Ureter (tissue), 1 donor: ENCODE measurements around the gene LRRK1. TPM values are rescaled to one million over a fixed set of nuclear protein-coding genes. Genes with fewer than 3 reads are reported as not detected.

Source experiments
- DNase-seq: peaks from one replicate; pipeline ENCODE4 v3.0.0-alpha.2; 2020; ENCODE audit warnings: low spot score
- total RNA-seq: library from RNA; stranded (reverse); gene quantifications from one replicate; pipeline ENCODE4 v1.2.4, GENCODE V29; 2023
- donor health status: DM: yes; HTN: yes; CAD: no.

Gene LRRK1
- total RNA-seq, 1 donor from 2014 or later = 29.5 TPM

GRCh38 chr15:100890850-100891249 is 28.3 kb upstream of the LRRK1 start:
- DNase-seq = no peak

DNA sequence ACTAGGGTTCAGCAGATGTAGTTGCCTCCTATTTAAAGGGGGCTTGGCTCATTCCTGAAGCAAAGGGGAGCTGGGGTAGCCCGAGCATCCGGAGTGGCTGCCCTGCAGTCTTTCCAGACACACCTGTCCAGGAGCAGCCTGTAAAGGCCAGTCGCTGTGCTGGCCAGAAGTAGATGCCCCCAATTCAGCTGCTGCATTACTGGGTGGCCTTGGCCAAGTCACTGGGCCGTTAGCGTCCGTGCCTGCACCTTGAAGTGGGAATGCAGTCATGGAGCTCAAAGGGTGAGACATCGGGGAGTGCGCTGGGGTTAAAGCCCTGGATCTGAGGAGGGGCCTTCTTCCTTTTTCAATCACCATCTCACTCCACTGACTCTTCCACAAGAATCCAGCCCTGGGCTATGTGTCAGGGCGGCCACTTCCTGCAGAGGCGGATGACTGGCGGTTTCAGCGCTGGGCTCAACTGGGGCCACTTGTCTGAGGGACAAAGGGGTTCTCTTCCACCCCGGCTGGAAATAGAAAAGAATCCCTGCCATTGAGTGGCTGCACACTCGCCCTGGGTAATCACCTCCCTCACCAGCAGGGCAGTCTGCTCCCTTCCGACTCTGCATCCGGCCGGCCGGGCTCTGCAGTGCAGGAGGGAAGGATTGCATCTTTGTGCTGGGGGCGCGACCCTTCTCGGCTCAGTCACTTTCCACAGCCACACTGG is 27.7 kb upstream of the LRRK1 start:
- DNase-seq = no peak

- no peak for DNase-seq
These were observed 27.2 kb upstream of the LRRK1 start for GRCh38 chr15:100892013-100892355.

GRCh38 chr15:100893261-100893963 is 25.7 kb upstream of the LRRK1 start:
- no peak for DNase-seq

- no peak for DNase-seq
These were observed 25.2 kb upstream of the LRRK1 start for GRCh38 chr15:100893964-100894295.

GRCh38 chr15:100895721-100896120 is 23.4 kb upstream of the LRRK1 start:
- DNase-seq = no peak

DNA sequence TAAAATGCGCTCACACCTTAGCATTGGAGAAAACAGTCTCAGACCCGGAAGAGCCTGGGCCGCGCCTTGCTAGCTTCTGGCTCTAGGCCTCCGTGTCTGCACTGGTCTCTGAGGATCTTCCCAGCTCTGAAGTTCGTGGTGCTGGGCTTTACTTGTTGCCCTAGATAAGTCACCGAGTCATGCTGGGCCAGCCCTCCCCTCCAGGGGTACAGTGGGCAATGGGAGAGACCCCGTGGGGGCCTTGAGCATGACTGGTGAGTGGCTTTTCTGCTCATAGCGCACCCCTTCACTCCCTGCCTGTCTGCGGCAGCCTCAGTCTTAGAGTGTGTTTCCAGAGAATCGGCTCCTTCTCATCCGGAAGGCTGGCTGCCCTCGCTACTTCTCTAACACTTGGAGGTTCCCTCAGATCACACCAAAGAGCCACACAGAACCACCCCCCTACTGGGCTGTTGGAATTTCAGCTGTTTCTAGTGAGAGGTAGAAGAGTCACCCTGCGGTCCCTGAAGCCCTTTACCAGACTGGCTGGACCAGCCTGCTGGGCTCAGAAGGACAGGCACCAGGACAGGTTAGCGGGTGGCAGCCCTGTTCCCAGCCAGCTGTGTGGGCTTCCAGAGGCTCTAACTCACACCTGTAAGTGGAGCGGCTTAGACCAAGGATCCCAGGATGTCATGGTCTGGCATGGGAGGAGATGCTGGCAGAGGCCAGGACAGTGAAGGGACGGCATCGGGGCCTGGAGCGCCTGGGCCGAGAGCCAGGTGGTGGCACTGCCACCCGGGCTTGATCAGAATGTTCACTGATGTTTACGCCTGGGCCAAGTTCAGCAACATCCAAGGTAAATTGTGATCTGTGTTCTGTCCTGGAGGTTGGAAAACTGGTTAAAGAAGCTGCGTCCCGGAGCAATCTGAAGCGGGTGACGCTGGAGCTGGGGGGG is 21.7 kb upstream of the LRRK1 start:
- no peak for DNase-seq

- DNase-seq = no peak
These were observed 21.0 kb upstream of the LRRK1 start for GRCh38 chr15:100898152-100898490.

- no peak for DNase-seq
These were observed 20.3 kb upstream of the LRRK1 start for GRCh38 chr15:100898661-100899462.

- no peak for DNase-seq
These were observed 19.6 kb upstream of the LRRK1 start for GRCh38 chr15:100899601-100900000.

DNA sequence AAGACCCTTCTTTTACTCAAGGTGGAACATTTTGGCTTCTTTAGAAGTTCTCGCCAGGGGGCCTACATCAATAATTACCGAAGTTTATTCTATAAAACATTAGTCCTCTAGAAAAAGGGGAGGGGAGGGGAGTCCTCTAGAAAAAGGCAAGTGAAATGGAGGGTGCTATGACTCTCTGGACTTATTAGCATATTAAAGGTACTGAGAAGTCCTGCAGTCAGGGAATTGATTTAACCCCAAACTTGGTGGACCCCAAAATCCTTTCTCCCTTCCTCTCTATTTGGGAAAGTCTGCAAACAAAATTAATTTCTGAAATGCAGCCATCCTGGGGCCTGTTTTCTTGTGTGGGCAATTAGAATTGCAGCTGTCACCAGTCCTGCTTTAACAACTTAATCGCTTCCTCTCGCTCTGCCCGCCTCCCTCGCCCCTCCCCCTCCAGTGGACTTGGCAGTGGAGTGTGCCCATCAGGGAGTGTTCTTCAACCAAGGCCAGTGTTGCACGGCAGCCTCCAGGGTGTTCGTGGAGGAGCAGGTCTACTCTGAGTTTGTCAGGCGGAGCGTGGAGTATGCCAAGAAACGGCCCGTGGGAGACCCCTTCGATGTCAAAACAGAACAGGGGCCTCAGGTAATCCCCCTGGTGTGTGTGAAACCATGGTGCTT is 18.9 kb upstream of the LRRK1 start:
- DNase-seq = no peak

- no peak for DNase-seq
These were observed 18.4 kb upstream of the LRRK1 start for GRCh38 chr15:100900795-100901169.

DNA sequence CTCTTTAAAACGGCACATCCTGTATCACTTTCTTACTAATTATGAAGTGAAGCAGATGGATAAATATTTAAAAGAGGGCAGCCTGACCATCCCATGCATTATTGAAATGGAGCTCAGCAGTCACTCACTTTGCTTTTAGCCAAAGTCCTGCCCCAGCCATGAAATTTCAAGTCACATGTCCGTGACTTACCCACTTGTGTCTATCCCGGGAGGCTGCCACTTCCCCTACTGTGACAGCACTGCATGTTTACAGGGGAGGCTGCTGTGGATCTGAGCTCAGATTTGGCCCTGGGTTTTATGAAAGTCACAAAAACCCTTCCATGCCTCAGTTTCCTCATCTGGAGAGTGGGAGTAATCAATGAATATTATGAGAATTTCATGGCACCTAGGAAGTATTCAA is 17.9 kb upstream of the LRRK1 start:
- DNase-seq = no peak

GRCh38 chr15:100901702-100902435 is 17.3 kb upstream of the LRRK1 start:
- no peak for DNase-seq

GRCh38 chr15:100902436-100903167 is 16.6 kb upstream of the LRRK1 start:
- DNase-seq = peak; percentile 91

GRCh38 chr15:100903168-100903554 is 16.0 kb upstream of the LRRK1 start:
- no peak for DNase-seq

GRCh38 chr15:100905850-100906249 is 13.3 kb upstream of the LRRK1 start:
- no peak for DNase-seq

DNA sequence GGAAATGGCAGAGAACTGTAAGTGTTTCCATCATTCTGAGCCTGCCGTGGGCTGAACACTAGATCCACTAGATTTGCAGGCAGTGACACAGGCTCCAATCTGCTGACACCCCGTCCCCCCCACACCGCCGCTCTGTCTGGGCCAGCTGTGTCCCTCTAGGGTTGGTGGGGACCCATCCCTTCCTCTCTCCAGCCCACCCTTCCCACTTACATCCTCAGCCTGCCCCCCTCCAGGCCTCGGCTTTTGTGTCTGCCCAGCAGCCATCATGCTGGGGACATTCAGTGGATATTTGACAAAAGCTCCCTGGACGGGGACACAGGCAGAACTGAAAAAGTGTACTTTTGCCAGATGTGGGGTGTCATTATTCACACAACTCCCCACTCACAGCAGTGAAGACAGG is 10.7 kb upstream of the LRRK1 start:
- DNase-seq = no peak

DNA sequence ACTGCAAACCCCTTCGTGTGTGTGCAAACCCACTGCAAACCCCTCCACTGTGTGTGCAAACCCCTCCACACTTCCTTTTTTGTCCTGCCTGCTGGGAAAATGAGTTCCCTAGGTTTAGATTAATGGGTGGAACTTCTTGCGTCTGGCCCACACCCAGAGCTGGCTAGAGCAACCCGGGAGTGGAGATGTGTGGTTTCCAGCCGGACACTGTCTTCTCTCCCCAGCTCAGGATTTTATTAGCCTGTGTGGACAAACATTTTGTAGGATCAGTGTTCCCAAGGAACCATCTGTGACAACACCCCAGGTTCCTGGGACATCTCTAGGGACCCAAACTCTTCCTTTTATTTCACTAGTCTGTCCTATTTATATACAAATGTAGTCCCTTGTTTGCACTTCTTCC is 9.6 kb upstream of the LRRK1 start:
- no peak for DNase-seq
